Measurements from ENCODE around the gene PCYT2.

Gene PCYT2

GRCh38 chr17:81851423-81851822, 59.8 kb downstream of the PCYT2 start:
- no peak for DNase-seq
